ENCODE measurements around the gene ALOX12. TPM values are rescaled to one million over a fixed set of nuclear protein-coding genes. Genes with fewer than 3 reads are reported as not detected.
A peak's percentile ranks its signal among the peaks of the same experiment; 100 is the strongest.

Gene ALOX12
- total RNA-seq, 4 donors from 2014 or later = 0.17 TPM; not detected in 3

- H3K27me3 ChIP-seq = peaks cover 0 to 35% (median 17%) of the 10 kb centered on the region in 4 donors
- TF ChIP-seq EP300 (IDR thresholded peaks at IDR 0.05) = no peak
- TF ChIP-seq POLR2AphosphoS5 (IDR thresholded peaks at IDR 0.05) = peak; percentile 56 to 58
- TF ChIP-seq CTCF (IDR thresholded peaks at IDR 0.05) = peak; percentile 92 to 100 (median 93)
- 3% methylated on average over 22 of the region's 53 CpGs for WGBS
- no peaks in the 10 kb centered on the region for H3K9me3 ChIP-seq
- peak overlapping the region; percentile 34 to 54 (median 40) for H3K4me3 ChIP-seq
- intact Hi-C loops (cut with DNase I) = loop anchor here (5.0 kb wide), 1 partner anchor 110 kb away; no protein-coding TSS in a partner anchor
- peaks cover 0 to 23% (median 3%) of the 10 kb centered on the region in 4 donors for H3K36me3 ChIP-seq
- DNase-seq (ENCODE audit: extremely low spot score) = peak; percentile 94
- H3K4me1 ChIP-seq = peaks cover 54 to 73% (median 66%) of the 10 kb centered on the region in 4 donors
- H3K27ac ChIP-seq (replicated peaks in 1 of 4) = peak overlapping the region; percentile 58 to 80 (median 74)
Observed at GRCh38 chr17:7021993-7022778, 26.3 kb downstream of the ALOX12 start.

- WGBS = 9% methylated on average over 31 of the region's 47 CpGs
- no peak for DNase-seq (ENCODE audit: extremely low spot score)
- H3K4me3 ChIP-seq = peak within 1 kb of the TSS; percentile 34 to 54 (median 42)
- H3K4me1 ChIP-seq = peaks cover 51 to 67% (median 59%) of the 10 kb centered on the region in 4 donors
- no peaks in the 10 kb centered on the region for H3K9me3 ChIP-seq
- peaks cover 0 to 22% (median 0%) of the 10 kb centered on the region in 4 donors for H3K36me3 ChIP-seq
- intact Hi-C loops (cut with DNase I) = loop anchor here (5.0 kb wide), 1 partner anchor 111 kb away; no protein-coding TSS in a partner anchor
- peak within 1 kb of the TSS; percentile 58 to 80 (median 74) for H3K27ac ChIP-seq (replicated peaks in 1 of 4)
- peaks cover 0 to 40% (median 17%) of the 10 kb centered on the region in 4 donors for H3K27me3 ChIP-seq
- TF ChIP-seq EP300 (IDR thresholded peaks at IDR 0.05) (no peak), CTCF (IDR thresholded peaks at IDR 0.05) (no peak), POLR2AphosphoS5 (IDR thresholded peaks at IDR 0.05) (no peak), POLR2A (IDR thresholded peaks at IDR 0.05; ENCODE audit: low read depth) (no peak)
Observed at GRCh38 chr17:7022781-7023571, 27.1 kb downstream of the ALOX12 start, which contains the start of gene BCL6B. TSS of gene BCL6B (plus strand) at chr17:7023050. CDS start at chr17:7023672, 622 bp downstream.

- Histone ChIP-seq H3K27me3 (peaks cover 0 to 40% (median 17%) of the 10 kb centered on the region in 4 donors), H3K36me3 (peaks cover 0 to 22% (median 0%) of the 10 kb centered on the region in 4 donors), H3K4me1 (peaks cover 45 to 59% (median 53%) of the 10 kb centered on the region in 4 donors), H3K27ac (replicated peaks in 1 of 4) (peak overlapping the region; percentile 58 to 80 (median 67)), H3K9me3 (no peaks in the 10 kb centered on the region), H3K4me3 (peak overlapping the region; percentile 34 to 54 (median 40))
- intact Hi-C loops (cut with DNase I) = loop anchor here (5.0 kb wide), 1 partner anchor 111 kb away; no protein-coding TSS in a partner anchor
- peak; percentile 98 for DNase-seq (ENCODE audit: extremely low spot score)
- WGBS = 49% methylated on average over 16 of the region's 51 CpGs
- peak; percentile 91 to 94 for TF ChIP-seq POLR2AphosphoS5 (IDR thresholded peaks at IDR 0.05)
- no peak for TF ChIP-seq POLR2A (IDR thresholded peaks at IDR 0.05; ENCODE audit: low read depth)
Observed at GRCh38 chr17:7023576-7024401, 27.9 kb downstream of the ALOX12 start.

- WGBS = 73% methylated on average over 8 of the region's 8 CpGs
- H3K27me3 ChIP-seq = peaks cover 0 to 40% (median 17%) of the 10 kb centered on the region in 4 donors
- intact Hi-C loops (cut with DNase I) = loop anchor here (5.0 kb wide), 1 partner anchor 112 kb away; no protein-coding TSS in a partner anchor
- H3K9me3 ChIP-seq = no peaks in the 10 kb centered on the region
- no peak overlapping the region for H3K27ac ChIP-seq (replicated peaks in 1 of 4)
- no peak for TF ChIP-seq POLR2A (IDR thresholded peaks at IDR 0.05; ENCODE audit: low read depth)
- TF ChIP-seq POLR2AphosphoS5 (IDR thresholded peaks at IDR 0.05) = no peak
- no peak for TF ChIP-seq CTCF (IDR thresholded peaks at IDR 0.05)
- TF ChIP-seq EP300 (IDR thresholded peaks at IDR 0.05) = no peak
- peak overlapping the region in 2 of 4 donors; percentile 34 to 54 for H3K4me3 ChIP-seq
- no peak for DNase-seq (ENCODE audit: extremely low spot score)
- peaks cover 44 to 56% (median 48%) of the 10 kb centered on the region in 4 donors for H3K4me1 ChIP-seq
- H3K36me3 ChIP-seq = peaks cover 0 to 22% (median 0%) of the 10 kb centered on the region in 4 donors
Observed at GRCh38 chr17:7024402-7024785, 28.5 kb downstream of the ALOX12 start.

Measured in esophagus muscularis mucosa (tissue), 4 donors.